GM18498 (cell line): ENCODE data around the gene KCNA10.

Experiments used
- ATAC-seq: cut with Tn5 transposase; IDR thresholded peaks from one replicate; pipeline ENCODE4 v1.9.1; 2021; ENCODE audit warnings: mild to moderate bottlenecking, moderate library complexity; ENCODE audit not compliant: unreplicated experiment

The KCNA10 gene

GRCh38 chr1:110519125-110519810 is at the start of gene KCNA10:
KCNA10 (minus strand) TSS chr1:110519175; CDS start chr1:110518787, 388 bp downstream.
- no peak for ATAC-seq

GRCh38 chr1:110566836-110567235 is 47.9 kb upstream of the KCNA10 start:
- no peak for ATAC-seq

- no peak for ATAC-seq
Measured at GRCh38 chr1:110565565-110565964, 46.6 kb upstream of the KCNA10 start.

- ATAC-seq = no peak
Measured at GRCh38 chr1:110563089-110563488, 44.1 kb upstream of the KCNA10 start.

GRCh38 chr1:110561596-110561995 is 42.6 kb upstream of the KCNA10 start:
- no peak for ATAC-seq

GRCh38 chr1:110559157-110559556 is 40.2 kb upstream of the KCNA10 start:
- ATAC-seq = no peak

- ATAC-seq = no peak
Measured at GRCh38 chr1:110557481-110557880, 38.5 kb upstream of the KCNA10 start.

- no peak for ATAC-seq
Measured at GRCh38 chr1:110556471-110556807, 37.5 kb upstream of the KCNA10 start.

- ATAC-seq = no peak
Measured at GRCh38 chr1:110555807-110556470, 37.0 kb upstream of the KCNA10 start.

GRCh38 chr1:110554871-110555801 is 36.2 kb upstream of the KCNA10 start:
- ATAC-seq = no peak

GRCh38 chr1:110551278-110551809 is 32.4 kb upstream of the KCNA10 start:
- no peak for ATAC-seq

- ATAC-seq = no peak
Measured at GRCh38 chr1:110549831-110550230, 30.9 kb upstream of the KCNA10 start.

GRCh38 chr1:110548381-110548780 is 29.4 kb upstream of the KCNA10 start:
- no peak for ATAC-seq

GRCh38 chr1:110547017-110547416 is 28.0 kb upstream of the KCNA10 start:
- no peak for ATAC-seq

GRCh38 chr1:110545492-110545891 is 26.5 kb upstream of the KCNA10 start:
- ATAC-seq = no peak

- ATAC-seq = no peak
Measured at GRCh38 chr1:110544753-110545152, 25.8 kb upstream of the KCNA10 start.

- ATAC-seq = no peak
Measured at GRCh38 chr1:110542725-110543124, 23.8 kb upstream of the KCNA10 start.

GRCh38 chr1:110541906-110542395 is 23.0 kb upstream of the KCNA10 start:
- ATAC-seq = no peak

GRCh38 chr1:110540891-110541685 is 22.1 kb upstream of the KCNA10 start:
- ATAC-seq = no peak

GRCh38 chr1:110538921-110539320 is 19.9 kb upstream of the KCNA10 start:
- ATAC-seq = no peak
